K562 (cell line): Measurements from ENCODE around the gene CD55. TPM values are rescaled to one million over a fixed set of nuclear protein-coding genes. Genes with fewer than 3 reads are reported as not detected.
A peak's percentile ranks its signal among the peaks of the same experiment; 100 is the strongest.

ENCODE experiments used
- EP400 ChIP-seq: fragments of 450-650 bp; IDR thresholded peaks from 2 replicates; pipeline ENCODE4 v1.6.1; 2017; ENCODE audit warnings: antibody characterized with exemption, mild to moderate bottlenecking, moderate library complexity
- GABPB1 ChIP-seq: sonication (generic); formaldehyde crosslinking; IDR thresholded peaks from 2 replicates; pipeline ENCODE4 v1.8.0; 2022; ENCODE audit warnings: mild to moderate bottlenecking, missing genetic modification reagents
- HMG20A ChIP-seq: fragments of 450-650 bp; formaldehyde crosslinking; conservative IDR thresholded peaks from 2 replicates; pipeline ENCODE4 v1.4.0; 2020; ENCODE audit warnings: mild to moderate bottlenecking, mixed read lengths
- KAT2B ChIP-seq: IDR thresholded peaks from one replicate; pipeline ENCODE4 v1.6.1; 2012; ENCODE audit warnings: low read depth, mild to moderate bottlenecking, control low read depth, inconsistent platforms, low read length, moderate library complexity
- MECOM ChIP-seq: fragments of 250-450 bp; sonication (Bioruptor Pico); IDR thresholded peaks from 2 replicates; pipeline ENCODE4 v1.8.0; 2022; ENCODE audit warnings: inconsistent platforms
- NFATC3 ChIP-seq: fragments of 450-650 bp; IDR thresholded peaks from 2 replicates; pipeline ENCODE4 v1.6.1; 2017; ENCODE audit warnings: mild to moderate bottlenecking
- NFYB ChIP-seq: IDR thresholded peaks from 2 replicates; pipeline ENCODE4 v1.6.1; 2011; ENCODE audit warnings: mild to moderate bottlenecking, moderate library complexity; ENCODE audit not compliant: insufficient read length; ENCODE audit errors: extremely low read depth
- TBP ChIP-seq: optimal IDR thresholded peaks from 2 replicates; pipeline ENCODE3; 2011; ENCODE audit warnings: low read depth, low read length, improper control_type of control experiment
- ZFP1 ChIP-seq: fragments of 450-650 bp; formaldehyde crosslinking; IDR thresholded peaks from 2 replicates; pipeline ENCODE4 v1.4.0; 2020; ENCODE audit warnings: mild to moderate bottlenecking, mixed read lengths
- ZNF384 ChIP-seq: IDR thresholded peaks from 2 replicates; pipeline ENCODE4 v1.6.1; 2012; ENCODE audit warnings: low read depth, low read length, improper control_type of control experiment
- ZNF512 ChIP-seq: IDR thresholded peaks from 2 replicates; pipeline ENCODE4 v1.6.1; 2016; ENCODE audit warnings: missing genetic modification characterization, missing compliant biosample characterization
- polyA plus RNA-seq, 8 experiments: library from polyadenylated mRNA; depleted of rRNA in 4 of 8; stranded (reverse) in 5 of 8; unstranded in 3 of 8; fragments of >200 nt; fragmentation: Nextera tagmentation in 2 of 8; fragmentation: Illumina TruSeq in 1 of 8; extraction: Ambion mirVana in 2 of 8; extraction: Trizol in 1 of 8; gene quantifications; 2 replicates each; pipeline versions ENCODE4 v1.2.1 to v1.2.3, GENCODE V29; 2011 to 2014; ENCODE audit warnings: inconsistent platforms in 1 of 8, missing spikeins in 1 of 8
- total RNA-seq, 7 experiments: library from RNA; depleted of rRNA in 6 of 7; stranded (reverse); fragments of >200 nt in 6 of 7; fragmentation: Illumina TruSeq in 2 of 7; extraction: Trizol in 2 of 7; gene quantifications; 2 replicates each; pipeline versions ENCODE4 v1.2.1 to v1.2.3, GENCODE V29; 2011 to 2021; ENCODE audit warnings: low replicate concordance in 1 of 7
- TF ChIP-seq, protein P1 (sequence below): sonication (generic); formaldehyde crosslinking; IDR thresholded peaks from 2 replicates; pipeline ENCODE4 v1.8.0; 2022; ENCODE audit warnings: missing genetic modification reagents, mild to moderate bottlenecking, moderate library complexity, borderline replicate concordance
- TF ChIP-seq, protein P2 (sequence below): fragments of 450-650 bp; IDR thresholded peaks from 2 replicates; pipeline ENCODE4 v1.6.1; 2016; ENCODE audit warnings: mild to moderate bottlenecking, moderate library complexity

Gene CD55
- total and polyA plus RNA-seq, 9 of the 15 experiments (the other 6 are each of a cell fraction or from before 2014, with no cell fraction given), result 17.7 to 150 (median 97.0) TPM

GRCh38 chr1:207309745-207310273 is 11.7 kb upstream of the CD55 start (continued):
- TF ChIP-seq, protein P1, sequence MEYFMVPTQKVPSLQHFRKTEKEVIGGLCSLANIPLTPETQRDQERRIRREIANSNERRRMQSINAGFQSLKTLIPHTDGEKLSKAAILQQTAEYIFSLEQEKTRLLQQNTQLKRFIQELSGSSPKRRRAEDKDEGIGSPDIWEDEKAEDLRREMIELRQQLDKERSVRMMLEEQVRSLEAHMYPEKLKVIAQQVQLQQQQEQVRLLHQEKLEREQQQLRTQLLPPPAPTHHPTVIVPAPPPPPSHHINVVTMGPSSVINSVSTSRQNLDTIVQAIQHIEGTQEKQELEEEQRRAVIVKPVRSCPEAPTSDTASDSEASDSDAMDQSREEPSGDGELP, result peak; percentile 59; the same call in 1 of the 2 replicates
- TF ChIP-seq KAT2B, result no peak
- peak; percentile 74 for TF ChIP-seq EP400
- TF ChIP-seq NFYB, result no peak
- peak; percentile 28 for TF ChIP-seq MECOM (CRISPR knock-in tag)
- TF ChIP-seq ZNF384, result no peak
- TF ChIP-seq TBP, result no peak
- TF ChIP-seq ZNF512 (tag), result no peak
- TF ChIP-seq HMG20A (CRISPR knock-in tag), result no peak
- TF ChIP-seq GABPB1 (CRISPR knock-in tag), result no peak
- TF ChIP-seq, protein P2, sequence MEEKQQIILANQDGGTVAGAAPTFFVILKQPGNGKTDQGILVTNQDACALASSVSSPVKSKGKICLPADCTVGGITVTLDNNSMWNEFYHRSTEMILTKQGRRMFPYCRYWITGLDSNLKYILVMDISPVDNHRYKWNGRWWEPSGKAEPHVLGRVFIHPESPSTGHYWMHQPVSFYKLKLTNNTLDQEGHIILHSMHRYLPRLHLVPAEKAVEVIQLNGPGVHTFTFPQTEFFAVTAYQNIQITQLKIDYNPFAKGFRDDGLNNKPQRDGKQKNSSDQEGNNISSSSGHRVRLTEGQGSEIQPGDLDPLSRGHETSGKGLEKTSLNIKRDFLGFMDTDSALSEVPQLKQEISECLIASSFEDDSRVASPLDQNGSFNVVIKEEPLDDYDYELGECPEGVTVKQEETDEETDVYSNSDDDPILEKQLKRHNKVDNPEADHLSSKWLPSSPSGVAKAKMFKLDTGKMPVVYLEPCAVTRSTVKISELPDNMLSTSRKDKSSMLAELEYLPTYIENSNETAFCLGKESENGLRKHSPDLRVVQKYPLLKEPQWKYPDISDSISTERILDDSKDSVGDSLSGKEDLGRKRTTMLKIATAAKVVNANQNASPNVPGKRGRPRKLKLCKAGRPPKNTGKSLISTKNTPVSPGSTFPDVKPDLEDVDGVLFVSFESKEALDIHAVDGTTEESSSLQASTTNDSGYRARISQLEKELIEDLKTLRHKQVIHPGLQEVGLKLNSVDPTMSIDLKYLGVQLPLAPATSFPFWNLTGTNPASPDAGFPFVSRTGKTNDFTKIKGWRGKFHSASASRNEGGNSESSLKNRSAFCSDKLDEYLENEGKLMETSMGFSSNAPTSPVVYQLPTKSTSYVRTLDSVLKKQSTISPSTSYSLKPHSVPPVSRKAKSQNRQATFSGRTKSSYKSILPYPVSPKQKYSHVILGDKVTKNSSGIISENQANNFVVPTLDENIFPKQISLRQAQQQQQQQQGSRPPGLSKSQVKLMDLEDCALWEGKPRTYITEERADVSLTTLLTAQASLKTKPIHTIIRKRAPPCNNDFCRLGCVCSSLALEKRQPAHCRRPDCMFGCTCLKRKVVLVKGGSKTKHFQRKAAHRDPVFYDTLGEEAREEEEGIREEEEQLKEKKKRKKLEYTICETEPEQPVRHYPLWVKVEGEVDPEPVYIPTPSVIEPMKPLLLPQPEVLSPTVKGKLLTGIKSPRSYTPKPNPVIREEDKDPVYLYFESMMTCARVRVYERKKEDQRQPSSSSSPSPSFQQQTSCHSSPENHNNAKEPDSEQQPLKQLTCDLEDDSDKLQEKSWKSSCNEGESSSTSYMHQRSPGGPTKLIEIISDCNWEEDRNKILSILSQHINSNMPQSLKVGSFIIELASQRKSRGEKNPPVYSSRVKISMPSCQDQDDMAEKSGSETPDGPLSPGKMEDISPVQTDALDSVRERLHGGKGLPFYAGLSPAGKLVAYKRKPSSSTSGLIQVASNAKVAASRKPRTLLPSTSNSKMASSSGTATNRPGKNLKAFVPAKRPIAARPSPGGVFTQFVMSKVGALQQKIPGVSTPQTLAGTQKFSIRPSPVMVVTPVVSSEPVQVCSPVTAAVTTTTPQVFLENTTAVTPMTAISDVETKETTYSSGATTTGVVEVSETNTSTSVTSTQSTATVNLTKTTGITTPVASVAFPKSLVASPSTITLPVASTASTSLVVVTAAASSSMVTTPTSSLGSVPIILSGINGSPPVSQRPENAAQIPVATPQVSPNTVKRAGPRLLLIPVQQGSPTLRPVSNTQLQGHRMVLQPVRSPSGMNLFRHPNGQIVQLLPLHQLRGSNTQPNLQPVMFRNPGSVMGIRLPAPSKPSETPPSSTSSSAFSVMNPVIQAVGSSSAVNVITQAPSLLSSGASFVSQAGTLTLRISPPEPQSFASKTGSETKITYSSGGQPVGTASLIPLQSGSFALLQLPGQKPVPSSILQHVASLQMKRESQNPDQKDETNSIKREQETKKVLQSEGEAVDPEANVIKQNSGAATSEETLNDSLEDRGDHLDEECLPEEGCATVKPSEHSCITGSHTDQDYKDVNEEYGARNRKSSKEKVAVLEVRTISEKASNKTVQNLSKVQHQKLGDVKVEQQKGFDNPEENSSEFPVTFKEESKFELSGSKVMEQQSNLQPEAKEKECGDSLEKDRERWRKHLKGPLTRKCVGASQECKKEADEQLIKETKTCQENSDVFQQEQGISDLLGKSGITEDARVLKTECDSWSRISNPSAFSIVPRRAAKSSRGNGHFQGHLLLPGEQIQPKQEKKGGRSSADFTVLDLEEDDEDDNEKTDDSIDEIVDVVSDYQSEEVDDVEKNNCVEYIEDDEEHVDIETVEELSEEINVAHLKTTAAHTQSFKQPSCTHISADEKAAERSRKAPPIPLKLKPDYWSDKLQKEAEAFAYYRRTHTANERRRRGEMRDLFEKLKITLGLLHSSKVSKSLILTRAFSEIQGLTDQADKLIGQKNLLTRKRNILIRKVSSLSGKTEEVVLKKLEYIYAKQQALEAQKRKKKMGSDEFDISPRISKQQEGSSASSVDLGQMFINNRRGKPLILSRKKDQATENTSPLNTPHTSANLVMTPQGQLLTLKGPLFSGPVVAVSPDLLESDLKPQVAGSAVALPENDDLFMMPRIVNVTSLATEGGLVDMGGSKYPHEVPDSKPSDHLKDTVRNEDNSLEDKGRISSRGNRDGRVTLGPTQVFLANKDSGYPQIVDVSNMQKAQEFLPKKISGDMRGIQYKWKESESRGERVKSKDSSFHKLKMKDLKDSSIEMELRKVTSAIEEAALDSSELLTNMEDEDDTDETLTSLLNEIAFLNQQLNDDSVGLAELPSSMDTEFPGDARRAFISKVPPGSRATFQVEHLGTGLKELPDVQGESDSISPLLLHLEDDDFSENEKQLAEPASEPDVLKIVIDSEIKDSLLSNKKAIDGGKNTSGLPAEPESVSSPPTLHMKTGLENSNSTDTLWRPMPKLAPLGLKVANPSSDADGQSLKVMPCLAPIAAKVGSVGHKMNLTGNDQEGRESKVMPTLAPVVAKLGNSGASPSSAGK, result peak; percentile 84
- peak; percentile 52 for TF ChIP-seq NFATC3
- TF ChIP-seq ZFP1 (CRISPR knock-in tag), result no peak
